ENCODE measurements around the gene SLC1A6. TPM values are rescaled to one million over a fixed set of nuclear protein-coding genes. Genes with fewer than 3 reads are reported as not detected.

Gene SLC1A6
- total and polyA plus RNA-seq, 4 donors = not detected

GRCh38 chr19:14952767-14953166 is 26.9 kb downstream of the SLC1A6 start:
- Histone ChIP-seq H3K4me1 (ENCODE audit: control insufficient read depth in 4 of 4, insufficient read depth in 4 of 4, low read length in 3 of 4) (no peaks in the 10 kb centered on the region), H3K27ac (ENCODE audit: low read depth in 1 of 2, low read length in 2 of 2) (no peak overlapping the region), H3K4me3 (ENCODE audit: low read depth in 1 of 3, low read length in 3 of 3) (no peak overlapping the region), H3K36me3 (ENCODE audit: control insufficient read depth in 4 of 4, insufficient read depth in 3 of 4, low read depth in 1 of 4, low read length in 3 of 4) (no peaks in the 10 kb centered on the region), H3K27me3 (ENCODE audit: control insufficient read depth in 4 of 4, insufficient read depth in 4 of 4, low read length in 3 of 4) (peaks cover 0 to 6% (median under 1%) of the 10 kb centered on the region in 4 donors), H3K9ac (ENCODE audit: low read depth in 1 of 2, low read length in 2 of 2) (no peak overlapping the region), H3K9me3 (ENCODE audit: control insufficient read depth in 4 of 4, low read length in 3 of 4) (peaks cover 0 to 14% (median 9%) of the 10 kb centered on the region in 4 donors)
- TF ChIP-seq JUND (IDR thresholded peaks at IDR 0.05) (no peak), RXRA (IDR thresholded peaks at IDR 0.05) (no peak), ZBTB33 (IDR thresholded peaks at IDR 0.05) (no peak), CTCF (IDR thresholded peaks at IDR 0.05; ENCODE audit: low read depth, low read length, missing input control) (no peak)
- 73% methylated on average over 11 of the region's 11 CpGs for WGBS
- DNase-seq (ENCODE audit: low spot score) = no peak

GRCh38 chr19:14950421-14950820 is 29.2 kb downstream of the SLC1A6 start:
- no peaks in the 10 kb centered on the region for H3K4me1 ChIP-seq (ENCODE audit: control insufficient read depth in 4 of 4, insufficient read depth in 4 of 4, low read length in 3 of 4)
- DNase-seq (ENCODE audit: low spot score) = no peak
- no peak overlapping the region for H3K4me3 ChIP-seq (ENCODE audit: low read depth in 1 of 3, low read length in 3 of 3)
- H3K27ac ChIP-seq (ENCODE audit: low read depth in 1 of 2, low read length in 2 of 2) = no peak overlapping the region
- TF ChIP-seq RAD21 (IDR thresholded peaks at IDR 0.05) = no peak
- TF ChIP-seq JUND (IDR thresholded peaks at IDR 0.05) = no peak
- no peak overlapping the region for H3K9ac ChIP-seq (ENCODE audit: low read depth in 1 of 2, low read length in 2 of 2)
- no peaks in the 10 kb centered on the region for H3K36me3 ChIP-seq (ENCODE audit: control insufficient read depth in 4 of 4, insufficient read depth in 3 of 4, low read depth in 1 of 4, low read length in 3 of 4)
- WGBS = 88% methylated on average over 1 of the region's 1 CpG
- H3K9me3 ChIP-seq (ENCODE audit: control insufficient read depth in 4 of 4, low read length in 3 of 4) = no peaks in the 10 kb centered on the region
- peaks cover 0 to 2% (median 0%) of the 10 kb centered on the region in 4 donors for H3K27me3 ChIP-seq (ENCODE audit: control insufficient read depth in 4 of 4, insufficient read depth in 4 of 4, low read length in 3 of 4)

- H3K9ac ChIP-seq (ENCODE audit: low read depth in 1 of 2, low read length in 2 of 2) = no peak overlapping the region
- no peak for DNase-seq (ENCODE audit: low spot score)
- no peak overlapping the region for H3K27ac ChIP-seq (ENCODE audit: low read depth in 1 of 2, low read length in 2 of 2)
- WGBS = 59% methylated on average over 8 of the region's 8 CpGs
- H3K4me3 ChIP-seq (ENCODE audit: low read depth in 1 of 3, low read length in 3 of 3) = no peak overlapping the region
- peaks cover 0 to 2% (median 0%) of the 10 kb centered on the region in 4 donors for H3K27me3 ChIP-seq (ENCODE audit: control insufficient read depth in 4 of 4, insufficient read depth in 4 of 4, low read length in 3 of 4)
- H3K9me3 ChIP-seq (ENCODE audit: control insufficient read depth in 4 of 4, low read length in 3 of 4) = no peaks in the 10 kb centered on the region
- no peaks in the 10 kb centered on the region for H3K4me1 ChIP-seq (ENCODE audit: control insufficient read depth in 4 of 4, insufficient read depth in 4 of 4, low read length in 3 of 4)
- no peaks in the 10 kb centered on the region for H3K36me3 ChIP-seq (ENCODE audit: control insufficient read depth in 4 of 4, insufficient read depth in 3 of 4, low read depth in 1 of 4, low read length in 3 of 4)
- TF ChIP-seq RXRA (IDR thresholded peaks at IDR 0.05) (no peak), EGR1 (IDR thresholded peaks at IDR 0.05; ENCODE audit: low read depth in 2 of 2) (no peak), ATF3 (IDR thresholded peaks at IDR 0.05) (no peak), FOXA2 (IDR thresholded peaks at IDR 0.05) (no peak), HNF4G (IDR thresholded peaks at IDR 0.05) (no peak), MAX (IDR thresholded peaks at IDR 0.05) (no peak), REST (IDR thresholded peaks at IDR 0.05) (no peak), RAD21 (IDR thresholded peaks at IDR 0.05) (no peak), GABPA (IDR thresholded peaks at IDR 0.05 in 1 of 2, conservative IDR thresholded peaks at IDR 0.05 in 1 of 2) (no peak), SP1 (IDR thresholded peaks at IDR 0.05) (no peak), YY1 (IDR thresholded peaks at IDR 0.05) (no peak), HNF4A (conservative IDR thresholded peaks at IDR 0.05) (no peak), ZBTB33 (IDR thresholded peaks at IDR 0.05) (no peak), JUND (IDR thresholded peaks at IDR 0.05) (no peak), NR2F2 (IDR thresholded peaks at IDR 0.05) (no peak)
Observed at GRCh38 chr19:14949876-14950275, 29.8 kb downstream of the SLC1A6 start.
